ENCODE results near the gene OPHN1. TPM values are rescaled to one million over a fixed set of nuclear protein-coding genes. Genes with fewer than 3 reads are reported as not detected.

The OPHN1 gene
- total and polyA plus RNA-seq, 2 of the 13 experiments (the other 11 are each of a cell fraction or from before 2014, with no cell fraction given): 1.6 to 1.7 TPM

DNA sequence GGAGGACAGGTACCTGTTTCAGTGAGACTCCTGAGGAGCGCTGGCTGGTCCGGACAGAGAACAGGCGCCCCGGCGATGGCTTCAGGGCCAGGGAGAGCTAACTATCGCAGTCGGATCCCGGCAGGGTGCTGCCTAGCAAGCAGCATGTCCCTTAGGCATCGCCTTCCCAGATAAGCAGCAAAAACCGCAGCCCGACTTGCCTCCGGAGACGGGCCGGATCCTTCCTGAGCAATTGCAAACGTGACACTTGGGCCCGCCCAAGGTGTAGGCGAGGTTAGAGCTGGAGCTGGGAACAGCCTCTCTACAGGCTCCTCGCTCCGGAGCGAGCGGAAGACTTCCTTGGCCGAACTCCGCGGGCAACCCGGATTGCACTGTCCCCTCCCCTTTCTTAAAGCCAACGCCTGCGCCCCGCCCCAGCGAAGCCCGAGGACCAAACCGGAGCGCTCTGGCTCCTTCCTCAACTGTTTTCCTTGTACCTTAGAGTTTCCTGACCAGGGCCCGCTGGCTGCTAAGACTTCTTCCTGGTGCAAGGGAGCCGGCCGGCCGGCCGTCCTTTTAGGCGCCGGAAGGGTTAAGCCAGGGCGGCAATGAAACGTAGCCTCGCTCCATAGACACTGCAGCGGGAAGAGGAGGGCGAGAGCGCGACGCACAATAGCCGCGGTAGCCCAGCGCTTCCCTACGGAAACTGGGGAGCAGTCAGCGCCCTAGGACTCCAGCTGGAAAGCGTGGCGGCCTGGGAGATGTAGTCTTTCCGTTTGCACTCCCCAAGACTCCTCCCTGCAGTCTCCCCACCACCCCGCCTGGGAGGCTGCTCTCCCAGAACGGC, at the start of gene OPHN1 (continued):
- TF ChIP-seq MBD4 (IDR thresholded peaks at IDR 0.05; ENCODE audit: borderline replicate concordance, low read length): no peak
- no peak for TF ChIP-seq POLR2AphosphoS5 (IDR thresholded peaks at IDR 0.05; ENCODE audit: low read depth, low read length)
- TF ChIP-seq SNRNP70 (IDR thresholded peaks at IDR 0.05; ENCODE audit: low read depth, low read length): no peak
- TF ChIP-seq ZSCAN9 (CRISPR knock-in tag; IDR thresholded peaks at IDR 0.05; ENCODE audit: borderline replicate concordance): no peak
- TF ChIP-seq ZNF841 (CRISPR knock-in tag; IDR thresholded peaks at IDR 0.05; ENCODE audit: borderline replicate concordance): no peak
- TF ChIP-seq ZNF333 (CRISPR knock-in tag; IDR thresholded peaks at IDR 0.05; ENCODE audit: borderline replicate concordance): no peak
- no peak for TF ChIP-seq ZNF678 (CRISPR knock-in tag; IDR thresholded peaks at IDR 0.05)
- TF ChIP-seq, protein P1, sequence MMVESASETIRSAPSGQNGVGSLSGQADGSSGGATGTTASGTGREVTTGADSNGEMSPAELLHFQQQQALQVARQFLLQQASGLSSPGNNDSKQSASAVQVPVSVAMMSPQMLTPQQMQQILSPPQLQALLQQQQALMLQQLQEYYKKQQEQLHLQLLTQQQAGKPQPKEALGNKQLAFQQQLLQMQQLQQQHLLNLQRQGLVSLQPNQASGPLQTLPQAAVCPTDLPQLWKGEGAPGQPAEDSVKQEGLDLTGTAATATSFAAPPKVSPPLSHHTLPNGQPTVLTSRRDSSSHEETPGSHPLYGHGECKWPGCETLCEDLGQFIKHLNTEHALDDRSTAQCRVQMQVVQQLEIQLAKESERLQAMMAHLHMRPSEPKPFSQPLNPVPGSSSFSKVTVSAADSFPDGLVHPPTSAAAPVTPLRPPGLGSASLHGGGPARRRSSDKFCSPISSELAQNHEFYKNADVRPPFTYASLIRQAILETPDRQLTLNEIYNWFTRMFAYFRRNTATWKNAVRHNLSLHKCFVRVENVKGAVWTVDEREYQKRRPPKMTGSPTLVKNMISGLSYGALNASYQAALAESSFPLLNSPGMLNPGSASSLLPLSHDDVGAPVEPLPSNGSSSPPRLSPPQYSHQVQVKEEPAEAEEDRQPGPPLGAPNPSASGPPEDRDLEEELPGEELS (CRISPR knock-in tag; IDR thresholded peaks at IDR 0.05): no peak
- no peak for TF ChIP-seq NR2C2 (CRISPR knock-in tag; IDR thresholded peaks at IDR 0.05; ENCODE audit: borderline replicate concordance)
- no peak for TF ChIP-seq TP53 (CRISPR knock-in tag; conservative IDR thresholded peaks at IDR 0.05)
- TF ChIP-seq ZNF260 (CRISPR knock-in tag; IDR thresholded peaks at IDR 0.05; ENCODE audit: borderline replicate concordance, low read depth): no peak
- TF ChIP-seq FOXJ3 (CRISPR knock-in tag; IDR thresholded peaks at IDR 0.05; ENCODE audit: borderline replicate concordance): no peak
- TF ChIP-seq, protein P2, sequence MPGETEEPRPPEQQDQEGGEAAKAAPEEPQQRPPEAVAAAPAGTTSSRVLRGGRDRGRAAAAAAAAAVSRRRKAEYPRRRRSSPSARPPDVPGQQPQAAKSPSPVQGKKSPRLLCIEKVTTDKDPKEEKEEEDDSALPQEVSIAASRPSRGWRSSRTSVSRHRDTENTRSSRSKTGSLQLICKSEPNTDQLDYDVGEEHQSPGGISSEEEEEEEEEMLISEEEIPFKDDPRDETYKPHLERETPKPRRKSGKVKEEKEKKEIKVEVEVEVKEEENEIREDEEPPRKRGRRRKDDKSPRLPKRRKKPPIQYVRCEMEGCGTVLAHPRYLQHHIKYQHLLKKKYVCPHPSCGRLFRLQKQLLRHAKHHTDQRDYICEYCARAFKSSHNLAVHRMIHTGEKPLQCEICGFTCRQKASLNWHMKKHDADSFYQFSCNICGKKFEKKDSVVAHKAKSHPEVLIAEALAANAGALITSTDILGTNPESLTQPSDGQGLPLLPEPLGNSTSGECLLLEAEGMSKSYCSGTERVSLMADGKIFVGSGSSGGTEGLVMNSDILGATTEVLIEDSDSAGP (CRISPR knock-in tag; IDR thresholded peaks at IDR 0.05; ENCODE audit: borderline replicate concordance): peak; percentile 99
- TF ChIP-seq, protein P3, sequence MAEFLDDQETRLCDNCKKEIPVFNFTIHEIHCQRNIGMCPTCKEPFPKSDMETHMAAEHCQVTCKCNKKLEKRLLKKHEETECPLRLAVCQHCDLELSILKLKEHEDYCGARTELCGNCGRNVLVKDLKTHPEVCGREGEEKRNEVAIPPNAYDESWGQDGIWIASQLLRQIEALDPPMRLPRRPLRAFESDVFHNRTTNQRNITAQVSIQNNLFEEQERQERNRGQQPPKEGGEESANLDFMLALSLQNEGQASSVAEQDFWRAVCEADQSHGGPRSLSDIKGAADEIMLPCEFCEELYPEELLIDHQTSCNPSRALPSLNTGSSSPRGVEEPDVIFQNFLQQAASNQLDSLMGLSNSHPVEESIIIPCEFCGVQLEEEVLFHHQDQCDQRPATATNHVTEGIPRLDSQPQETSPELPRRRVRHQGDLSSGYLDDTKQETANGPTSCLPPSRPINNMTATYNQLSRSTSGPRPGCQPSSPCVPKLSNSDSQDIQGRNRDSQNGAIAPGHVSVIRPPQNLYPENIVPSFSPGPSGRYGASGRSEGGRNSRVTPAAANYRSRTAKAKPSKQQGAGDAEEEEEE (CRISPR knock-in tag; IDR thresholded peaks at IDR 0.05; ENCODE audit: borderline replicate concordance): no peak
- no peak for TF ChIP-seq TCF7 (IDR thresholded peaks at IDR 0.05; ENCODE audit: low read depth)
- TF ChIP-seq, protein P4, sequence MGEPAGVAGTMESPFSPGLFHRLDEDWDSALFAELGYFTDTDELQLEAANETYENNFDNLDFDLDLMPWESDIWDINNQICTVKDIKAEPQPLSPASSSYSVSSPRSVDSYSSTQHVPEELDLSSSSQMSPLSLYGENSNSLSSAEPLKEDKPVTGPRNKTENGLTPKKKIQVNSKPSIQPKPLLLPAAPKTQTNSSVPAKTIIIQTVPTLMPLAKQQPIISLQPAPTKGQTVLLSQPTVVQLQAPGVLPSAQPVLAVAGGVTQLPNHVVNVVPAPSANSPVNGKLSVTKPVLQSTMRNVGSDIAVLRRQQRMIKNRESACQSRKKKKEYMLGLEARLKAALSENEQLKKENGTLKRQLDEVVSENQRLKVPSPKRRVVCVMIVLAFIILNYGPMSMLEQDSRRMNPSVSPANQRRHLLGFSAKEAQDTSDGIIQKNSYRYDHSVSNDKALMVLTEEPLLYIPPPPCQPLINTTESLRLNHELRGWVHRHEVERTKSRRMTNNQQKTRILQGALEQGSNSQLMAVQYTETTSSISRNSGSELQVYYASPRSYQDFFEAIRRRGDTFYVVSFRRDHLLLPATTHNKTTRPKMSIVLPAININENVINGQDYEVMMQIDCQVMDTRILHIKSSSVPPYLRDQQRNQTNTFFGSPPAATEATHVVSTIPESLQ (CRISPR knock-in tag; conservative IDR thresholded peaks at IDR 0.05): no peak
- peak; percentile 38; the same call in 1 of the 2 replicates for TF ChIP-seq ZFY (CRISPR knock-in tag; IDR thresholded peaks at IDR 0.05)
- TF ChIP-seq, protein P5, sequence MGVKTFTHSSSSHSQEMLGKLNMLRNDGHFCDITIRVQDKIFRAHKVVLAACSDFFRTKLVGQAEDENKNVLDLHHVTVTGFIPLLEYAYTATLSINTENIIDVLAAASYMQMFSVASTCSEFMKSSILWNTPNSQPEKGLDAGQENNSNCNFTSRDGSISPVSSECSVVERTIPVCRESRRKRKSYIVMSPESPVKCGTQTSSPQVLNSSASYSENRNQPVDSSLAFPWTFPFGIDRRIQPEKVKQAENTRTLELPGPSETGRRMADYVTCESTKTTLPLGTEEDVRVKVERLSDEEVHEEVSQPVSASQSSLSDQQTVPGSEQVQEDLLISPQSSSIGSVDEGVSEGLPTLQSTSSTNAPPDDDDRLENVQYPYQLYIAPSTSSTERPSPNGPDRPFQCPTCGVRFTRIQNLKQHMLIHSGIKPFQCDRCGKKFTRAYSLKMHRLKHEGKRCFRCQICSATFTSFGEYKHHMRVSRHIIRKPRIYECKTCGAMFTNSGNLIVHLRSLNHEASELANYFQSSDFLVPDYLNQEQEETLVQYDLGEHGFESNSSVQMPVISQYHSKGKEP (CRISPR knock-in tag; IDR thresholded peaks at IDR 0.05): no peak
- TF ChIP-seq ZNF335 (CRISPR knock-in tag; IDR thresholded peaks at IDR 0.05): no peak
- no peak for TF ChIP-seq ZNF30 (CRISPR knock-in tag; IDR thresholded peaks at IDR 0.05)
- TF ChIP-seq SUZ12 (IDR thresholded peaks at IDR 0.05; ENCODE audit: low read depth, low read length): peak; percentile 24; the same call in 1 of the 2 replicates

All from HepG2 (cell line).